Retinal pigment epithelial cell (primary cell): ENCODE data around the gene ZNF521.

Source experiments
- DNase-seq: peaks from one replicate; pipeline ENCODE4 v3.0.0-alpha.2; 2010; ENCODE audit warnings: low read depth
- H3K4me3 ChIP-seq: 2 replicates; pipeline ENCODE4 v1.5.1; 2011; ENCODE audit warnings: mild to moderate bottlenecking, low read length, control low read depth, moderate library complexity
- TF ChIP-seq, protein P1 (sequence below): conservative IDR thresholded peaks from 2 replicates; pipeline ENCODE4 v1.5.1; 2011; ENCODE audit warnings: low read depth, low read length, control low read depth, inconsistent platforms

The ZNF521 gene

GRCh38 chr18:25166113-25166512 is 185.9 kb downstream of the ZNF521 start:
- no peak for DNase-seq
- TF ChIP-seq, protein P1, sequence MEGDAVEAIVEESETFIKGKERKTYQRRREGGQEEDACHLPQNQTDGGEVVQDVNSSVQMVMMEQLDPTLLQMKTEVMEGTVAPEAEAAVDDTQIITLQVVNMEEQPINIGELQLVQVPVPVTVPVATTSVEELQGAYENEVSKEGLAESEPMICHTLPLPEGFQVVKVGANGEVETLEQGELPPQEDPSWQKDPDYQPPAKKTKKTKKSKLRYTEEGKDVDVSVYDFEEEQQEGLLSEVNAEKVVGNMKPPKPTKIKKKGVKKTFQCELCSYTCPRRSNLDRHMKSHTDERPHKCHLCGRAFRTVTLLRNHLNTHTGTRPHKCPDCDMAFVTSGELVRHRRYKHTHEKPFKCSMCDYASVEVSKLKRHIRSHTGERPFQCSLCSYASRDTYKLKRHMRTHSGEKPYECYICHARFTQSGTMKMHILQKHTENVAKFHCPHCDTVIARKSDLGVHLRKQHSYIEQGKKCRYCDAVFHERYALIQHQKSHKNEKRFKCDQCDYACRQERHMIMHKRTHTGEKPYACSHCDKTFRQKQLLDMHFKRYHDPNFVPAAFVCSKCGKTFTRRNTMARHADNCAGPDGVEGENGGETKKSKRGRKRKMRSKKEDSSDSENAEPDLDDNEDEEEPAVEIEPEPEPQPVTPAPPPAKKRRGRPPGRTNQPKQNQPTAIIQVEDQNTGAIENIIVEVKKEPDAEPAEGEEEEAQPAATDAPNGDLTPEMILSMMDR: no peak
- H3K4me3 ChIP-seq: no peak overlapping the region

DNA sequence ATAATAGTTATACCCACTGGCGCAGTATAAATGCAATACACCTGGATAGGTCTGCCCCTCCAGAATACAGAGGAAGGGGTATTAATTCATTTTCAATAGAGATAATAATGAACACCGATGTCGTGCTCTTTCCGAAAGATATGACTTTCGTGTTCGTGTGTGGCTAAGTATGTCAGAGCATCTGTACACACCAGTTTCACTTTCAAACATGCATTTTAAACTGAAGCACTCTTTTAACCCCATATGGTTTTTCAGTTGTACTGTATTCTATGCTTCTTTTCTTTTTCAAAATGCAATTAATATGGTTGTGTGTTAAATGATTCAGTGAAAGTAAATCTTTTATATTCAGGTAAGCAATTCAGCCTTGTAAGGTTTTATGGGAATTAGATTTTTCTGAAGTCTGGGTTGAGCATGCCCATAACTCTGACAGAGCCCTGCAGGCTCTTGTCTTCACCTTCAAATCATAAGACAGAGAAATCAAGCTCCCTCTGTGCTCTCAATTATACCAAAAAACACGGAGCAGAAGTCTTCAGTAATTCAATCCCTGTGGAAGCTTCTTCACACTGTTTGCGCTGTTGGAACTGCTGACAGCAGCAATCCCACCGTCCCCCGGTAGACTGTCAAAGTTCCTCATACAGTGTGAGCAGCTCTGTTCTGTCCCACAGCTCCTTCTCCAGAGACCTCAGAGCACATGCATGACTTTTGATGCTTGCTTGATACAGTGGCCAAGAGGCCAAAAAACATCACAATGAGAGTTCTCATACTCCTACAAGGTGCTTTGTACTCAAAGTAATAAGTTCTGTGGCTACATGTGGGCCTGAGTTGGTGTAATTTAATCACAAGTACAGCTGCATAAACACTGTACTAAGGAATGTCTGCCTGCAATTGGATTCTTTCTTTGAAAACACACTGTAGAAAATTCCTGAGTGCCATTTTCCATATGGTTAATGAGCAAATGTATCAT is 186.8 kb downstream of the ZNF521 start:
- H3K4me3 ChIP-seq: no peak overlapping the region
- TF ChIP-seq, protein P1: no peak
- DNase-seq: no peak

GRCh38 chr18:25164211-25164847 is 187.6 kb downstream of the ZNF521 start:
- DNase-seq: no peak

GRCh38 chr18:25153426-25153825 is 198.5 kb downstream of the ZNF521 start:
- no peak overlapping the region for H3K4me3 ChIP-seq
- TF ChIP-seq, protein P1: no peak
- DNase-seq: no peak

More at GRCh38 chr18:25164211-25164847, 187.6 kb downstream of the ZNF521 start:
- TF ChIP-seq, protein P1: no peak
- H3K4me3 ChIP-seq: no peak overlapping the region

DNA sequence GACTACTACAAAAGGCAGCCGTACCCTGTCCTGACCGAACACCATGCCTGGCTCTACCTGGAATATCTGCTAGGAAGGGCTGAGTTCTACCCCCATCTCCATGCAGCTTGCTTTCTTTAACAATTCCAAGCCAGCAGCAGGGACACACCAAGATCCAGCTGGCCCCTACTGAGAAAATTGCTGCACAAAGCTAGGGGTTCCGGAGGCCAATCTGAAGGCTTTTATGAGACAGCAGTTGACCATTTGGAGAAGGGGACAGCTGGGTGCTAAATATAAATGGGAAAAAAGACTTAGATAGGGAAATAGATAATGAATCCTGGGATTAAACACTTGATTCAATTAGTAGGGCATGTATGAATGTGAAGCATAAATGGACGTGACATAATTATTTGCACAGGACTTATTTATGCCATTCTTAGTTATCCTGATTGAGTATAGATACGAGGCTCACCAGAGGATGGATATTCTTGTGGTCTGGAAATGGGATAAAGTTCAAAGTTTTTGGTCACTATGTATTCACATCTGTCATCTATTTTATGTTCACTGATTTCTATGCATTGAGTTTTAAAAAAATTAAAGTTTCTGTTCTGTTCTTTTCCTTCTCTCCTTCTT is 204.0 kb downstream of the ZNF521 start:
- TF ChIP-seq, protein P1: no peak
- no peak overlapping the region for H3K4me3 ChIP-seq
- no peak for DNase-seq

DNA sequence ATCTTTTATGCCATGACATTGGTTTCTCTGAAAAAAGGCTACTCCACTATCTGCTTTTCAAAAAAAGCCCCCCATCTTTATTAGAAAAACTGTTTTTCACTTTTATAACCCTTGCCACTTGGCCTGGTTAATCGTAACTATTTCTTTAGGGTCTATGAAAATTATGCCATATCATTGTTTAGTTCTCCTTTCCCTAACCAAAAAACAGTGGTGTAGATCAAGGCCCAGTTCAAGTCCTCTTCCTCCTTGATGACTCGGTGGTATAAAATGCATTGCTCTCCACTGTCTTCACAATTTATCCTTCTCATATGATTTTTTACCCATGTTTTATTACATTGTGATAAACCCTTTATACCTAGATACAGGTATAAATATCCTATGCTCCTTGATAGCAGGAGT is 205.5 kb downstream of the ZNF521 start:
- H3K4me3 ChIP-seq: no peak overlapping the region
- DNase-seq: no peak
- TF ChIP-seq, protein P1: no peak
